Hepatocyte (in vitro differentiated cells): ENCODE measurements around the gene ZNF239. TPM values are rescaled to one million over a fixed set of nuclear protein-coding genes. Genes with fewer than 3 reads are reported as not detected.

Source experiments
- DNase-seq: peaks from one replicate; pipeline ENCODE4 v3.0.0-alpha.2; 2016; ENCODE audit warnings: low spot score
- H2AFZ ChIP-seq: fragments of 200-600 bp; sonication (generic); 2 replicates; pipeline ENCODE4 v1.6.0; 2016; ENCODE audit warnings: antibody characterized with exemption, mild to moderate bottlenecking
- H3K27ac ChIP-seq: fragments of 200-600 bp; sonication (generic); 2 replicates; pipeline ENCODE4 v1.5.1; 2016; ENCODE audit warnings: mild to moderate bottlenecking
- H3K27me3 ChIP-seq: fragments of 200-600 bp; sonication (generic); 2 replicates; pipeline ENCODE4 v1.6.1; 2016
- H3K36me3 ChIP-seq: fragments of 200-600 bp; sonication (generic); replicated peaks from 2 replicates; pipeline ENCODE4 v1.5.1; 2016; ENCODE audit warnings: low read depth; ENCODE audit not compliant: insufficient read depth
- H3K4me1 ChIP-seq: fragments of 200-600 bp; sonication (generic); 2 replicates; pipeline ENCODE4 v1.5.1; 2016; ENCODE audit warnings: mild to moderate bottlenecking, moderate library complexity; ENCODE audit not compliant: insufficient read depth
- H3K4me2 ChIP-seq: fragments of 200-600 bp; sonication (generic); 2 replicates; pipeline ENCODE4 v1.6.0; 2016
- H3K4me3 ChIP-seq: fragments of 200-600 bp; sonication (generic); 2 replicates; pipeline ENCODE4 v1.5.1; 2016; ENCODE audit warnings: mild to moderate bottlenecking
- H3K79me2 ChIP-seq: fragments of 200-600 bp; sonication (generic); 2 replicates; pipeline ENCODE4 v1.6.0; 2017; ENCODE audit warnings: mild to moderate bottlenecking
- H3K9me2 ChIP-seq: fragments of 200-600 bp; sonication (generic); replicated peaks from 2 replicates; pipeline ENCODE4 v1.6.0; 2017; ENCODE audit warnings: mild to moderate bottlenecking; ENCODE audit not compliant: insufficient read depth
- H3K9me3 ChIP-seq: fragments of 200-600 bp; sonication (generic); 2 replicates; pipeline ENCODE4 v1.5.1; 2016; ENCODE audit warnings: low read depth, mild to moderate bottlenecking
- H4K20me1 ChIP-seq: fragments of 200-600 bp; sonication (generic); 2 replicates; pipeline ENCODE4 v1.6.0; 2016; ENCODE audit warnings: mild to moderate bottlenecking; ENCODE audit not compliant: insufficient read depth, poor library complexity, severe bottlenecking
- CTCF ChIP-seq: fragments of 200-600 bp; sonication (generic); IDR thresholded peaks from 2 replicates; pipeline ENCODE4 v1.5.1; 2016; ENCODE audit warnings: antibody characterized with exemption, mild to moderate bottlenecking; ENCODE audit not compliant: poor library complexity
- EZH2 ChIP-seq: fragments of 200-600 bp; sonication (generic); IDR thresholded peaks from 2 replicates; pipeline ENCODE4 v1.6.1; 2016; ENCODE audit warnings: antibody characterized with exemption, mild to moderate bottlenecking, borderline replicate concordance
- EZH2phosphoT487 ChIP-seq: fragments of 200-600 bp; sonication (generic); IDR thresholded peaks from one replicate; pipeline ENCODE4 v1.6.1; 2018; ENCODE audit warnings: antibody characterized with exemption, mild to moderate bottlenecking, low read depth, moderate library complexity; ENCODE audit not compliant: unreplicated experiment, severe bottlenecking
- WGBS: methylation state at CpG from one replicate; pipeline ENCODE4 v1.1.6; 2016; ENCODE audit warnings: low lambda C conversion rate; ENCODE audit errors: missing lambda C conversion rate; 5-methylcytosine and 5-hydroxymethylcytosine counted together
- polyA plus RNA-seq: library from polyadenylated mRNA; unstranded; fragments of >200 nt; fragmentation: Nextera tagmentation; extraction: Ambion mirVana; gene quantifications from 2 replicates; pipeline ENCODE4 v1.2.1, GENCODE V29; 2016
- total RNA-seq: library from RNA; depleted of rRNA; stranded (reverse); fragments of >200 nt; gene quantifications from 2 replicates; pipeline ENCODE4 v1.2.3, GENCODE V29; 2014

ZNF239 gene
- total and polyA plus RNA-seq, 2 experiments from 2014 or later, result 4.3 to 5.8 TPM

- WGBS, result 43% methylated on average over 14 of the region's 14 CpGs
Observed at GRCh38 chr10:43573250-43574000, 991 bp downstream of the ZNF239 start.

GRCh38 chr10:43570971-43571370, 3.4 kb downstream of the ZNF239 start:
- H3K36me3 ChIP-seq, result no peaks in the 10 kb centered on the region
- 83% methylated on average over 1 of the region's 1 CpG for WGBS

More at GRCh38 chr10:43573250-43574000, 991 bp downstream of the ZNF239 start:
- Histone ChIP-seq H3K9me3 (no peaks in the 10 kb centered on the region), H3K4me3 (peak overlapping the region; percentile 53), H3K36me3 (no peaks in the 10 kb centered on the region), H3K4me2 (peak overlapping the region; percentile 88), H3K27ac (peak overlapping the region; percentile 75), H3K79me2 (no peaks in the 10 kb centered on the region), H2AFZ (peak overlapping the region; percentile 99), H3K9me2 (no peaks in the 10 kb centered on the region), H3K27me3 (no peaks in the 10 kb centered on the region), H3K4me1 (peaks cover 15% of the 10 kb centered on the region), H4K20me1 (no peaks in the 10 kb centered on the region)
- TF ChIP-seq CTCF (no peak), EZH2 (no peak), EZH2phosphoT487 (no peak)
- DNase-seq, result no peak

GRCh38 chr10:43569681-43570080, 4.7 kb downstream of the ZNF239 start:
- Histone ChIP-seq H3K4me1 (peaks cover 15% of the 10 kb centered on the region), H3K4me3 (no peak overlapping the region), H3K27me3 (no peaks in the 10 kb centered on the region), H3K4me2 (no peak overlapping the region), H3K79me2 (no peaks in the 10 kb centered on the region), H4K20me1 (no peaks in the 10 kb centered on the region), H3K9me3 (no peaks in the 10 kb centered on the region), H3K9me2 (no peaks in the 10 kb centered on the region), H3K27ac (no peak overlapping the region), H3K36me3 (no peaks in the 10 kb centered on the region), H2AFZ (no peak overlapping the region)
- DNase-seq, result no peak
- TF ChIP-seq EZH2phosphoT487 (no peak), CTCF (no peak), EZH2 (no peak)

More at GRCh38 chr10:43570971-43571370, 3.4 kb downstream of the ZNF239 start:
- no peak overlapping the region for H3K4me3 ChIP-seq
- H2AFZ ChIP-seq, result no peak overlapping the region
- no peak overlapping the region for H3K27ac ChIP-seq
- no peaks in the 10 kb centered on the region for H3K27me3 ChIP-seq
- H3K9me3 ChIP-seq, result no peaks in the 10 kb centered on the region
- no peaks in the 10 kb centered on the region for H3K79me2 ChIP-seq
- H4K20me1 ChIP-seq, result no peaks in the 10 kb centered on the region
- no peak overlapping the region for H3K4me2 ChIP-seq
- no peak for DNase-seq
- peaks cover 15% of the 10 kb centered on the region for H3K4me1 ChIP-seq
- H3K9me2 ChIP-seq, result no peaks in the 10 kb centered on the region
- no peak for TF ChIP-seq EZH2phosphoT487
- no peak for TF ChIP-seq EZH2
- no peak for TF ChIP-seq CTCF
